ACC112 (cell line): Measurements from ENCODE around the gene SERPINE2.

ENCODE experiments used
- H2AFZ ChIP-seq: fragments of 200-600 bp; sonication (generic); one replicate; pipeline ENCODE4 v1.6.0; 2017; ENCODE audit warnings: antibody characterized with exemption, low read length; ENCODE audit not compliant: unreplicated experiment
- H3K27ac ChIP-seq: fragments of 200-600 bp; sonication (generic); 2 replicates; pipeline ENCODE4 v1.5.1; 2014; ENCODE audit warnings: low read depth, mild to moderate bottlenecking, antibody characterized with exemption, low read length, moderate library complexity
- H3K27me3 ChIP-seq: fragments of 200-600 bp; sonication (generic); 2 replicates; pipeline ENCODE4 v1.6.1; 2014; ENCODE audit warnings: mild to moderate bottlenecking, antibody characterized with exemption, low read length, moderate library complexity, mixed read lengths; ENCODE audit not compliant: insufficient read depth
- H3K36me3 ChIP-seq: fragments of 200-600 bp; sonication (generic); 2 replicates; pipeline ENCODE4 v1.6.1; 2016; ENCODE audit warnings: mild to moderate bottlenecking, antibody characterized with exemption, low read length, moderate library complexity, mixed read lengths; ENCODE audit not compliant: insufficient read depth
- H3K4me1 ChIP-seq: fragments of 200-600 bp; sonication (generic); one replicate; pipeline ENCODE4 v1.6.1; 2016; ENCODE audit warnings: low read length, mixed read lengths; ENCODE audit not compliant: insufficient read depth, unreplicated experiment, control insufficient read depth
- H3K4me3 ChIP-seq: fragments of 200-600 bp; sonication (generic); 2 replicates; pipeline ENCODE4 v1.5.1; 2014; ENCODE audit warnings: mild to moderate bottlenecking, low read depth, low read length
- H3K79me2 ChIP-seq: fragments of 200-600 bp; sonication (generic); one replicate; pipeline ENCODE4 v1.6.0; 2016; ENCODE audit warnings: low read length; ENCODE audit not compliant: control insufficient read depth, unreplicated experiment, insufficient read depth

The SERPINE2 gene

DNA sequence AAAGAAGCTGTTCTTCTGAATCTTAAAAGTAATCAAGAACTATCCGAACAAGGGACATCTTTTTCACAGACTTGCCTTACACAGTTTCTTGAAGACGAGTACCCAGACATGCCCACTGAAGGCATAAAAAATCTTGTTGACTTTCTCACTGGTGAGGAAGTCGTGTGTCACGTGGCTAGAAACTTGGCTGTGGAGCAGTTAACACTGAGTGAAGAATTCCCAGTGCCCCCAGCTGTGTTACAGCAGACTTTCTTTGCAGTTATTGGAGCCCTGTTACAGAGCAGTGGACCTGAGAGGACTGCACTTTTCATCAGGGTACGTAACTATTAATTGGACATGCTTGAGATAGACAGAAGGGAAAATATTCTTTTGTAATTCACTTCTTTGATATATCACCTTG is 79.4 kb downstream of the SERPINE2 start:
- Histone ChIP-seq H3K27ac (no peak overlapping the region), H3K27me3 (no peaks in the 10 kb centered on the region), H3K4me1 (peaks cover 33% of the 10 kb centered on the region), H3K36me3 (0 out of 2 replicates have a peak, but pooled peaks cover 3% of the 10 kb centered on the region), H3K79me2 (peaks cover 60% of the 10 kb centered on the region), H3K4me3 (peak overlapping the region; percentile 89), H2AFZ (no peak overlapping the region)

DNA sequence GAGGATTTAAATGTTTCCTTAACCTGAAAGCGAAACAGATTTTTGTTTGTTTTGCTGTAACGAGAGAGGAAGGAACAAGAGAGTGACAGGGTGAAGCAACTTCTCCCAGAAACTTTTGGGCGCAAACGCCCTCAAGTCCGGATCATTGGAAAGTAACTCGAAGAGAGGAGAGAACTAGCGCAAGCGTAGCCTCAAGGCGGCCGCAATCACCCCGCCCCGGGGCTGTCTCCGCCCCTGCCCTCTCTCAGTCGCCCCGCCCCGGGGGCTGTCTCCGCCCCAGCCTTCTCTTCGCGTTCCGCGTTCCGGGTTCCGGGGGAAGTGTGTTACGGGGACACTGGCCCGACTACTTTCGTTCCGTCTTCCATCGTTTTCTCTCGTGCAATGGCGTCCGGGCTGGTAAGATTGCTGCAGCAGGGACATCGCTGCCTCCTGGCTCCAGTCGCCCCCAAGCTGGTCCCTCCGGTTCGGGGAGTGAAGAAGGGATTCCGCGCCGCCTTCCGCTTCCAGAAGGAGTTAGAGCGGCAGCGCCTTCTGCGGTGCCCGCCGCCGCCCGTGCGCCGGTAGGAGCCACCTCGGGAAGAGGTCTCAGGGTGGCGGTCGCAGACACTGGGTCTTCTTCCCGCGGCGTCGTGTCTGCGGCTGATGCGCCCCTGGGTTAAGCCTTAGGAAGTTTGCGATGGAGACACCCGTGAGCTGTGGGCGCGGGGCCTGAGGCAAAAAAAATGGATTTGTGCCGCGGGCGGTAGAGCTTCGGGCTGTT is 81.8 kb downstream of the SERPINE2 start, which contains the start of gene MRPL44:
MRPL44 (plus strand) TSS at position 372 of the 760 bp plus-strand sequence; CDS start at position 382, 10 bp downstream.
- Histone ChIP-seq H3K27me3 (no peaks in the 10 kb centered on the region), H2AFZ (peak within 1 kb of the TSS; percentile 76), H3K79me2 (peaks cover 50% of the 10 kb centered on the region), H3K36me3 (0 out of 2 replicates have a peak, but pooled peaks cover 3% of the 10 kb centered on the region), H3K27ac (peak within 1 kb of the TSS; percentile 76), H3K4me3 (peak within 1 kb of the TSS; percentile 89), H3K4me1 (peaks cover 44% of the 10 kb centered on the region)

DNA sequence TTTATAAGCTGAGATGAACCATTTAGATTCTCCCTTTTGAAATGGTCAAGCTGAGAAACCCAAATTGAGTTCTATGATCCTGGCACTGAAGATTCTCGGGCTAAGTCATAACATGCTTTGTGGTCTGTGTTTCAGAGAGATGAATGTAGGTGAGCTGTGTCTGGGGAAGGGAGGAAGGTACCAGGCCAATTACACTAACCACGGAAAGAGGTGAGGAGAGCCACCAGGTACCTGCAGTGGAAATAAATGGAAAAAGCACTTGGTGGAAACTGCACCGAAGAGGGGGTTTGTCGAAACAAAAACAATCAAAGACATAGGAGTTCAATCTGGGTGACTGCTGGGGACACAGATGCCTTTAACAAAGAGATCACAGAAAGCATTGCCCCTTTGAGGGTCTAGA is 82.8 kb downstream of the SERPINE2 start:
- peak overlapping the region; percentile 7 for H2AFZ ChIP-seq
- peak overlapping the region; percentile 89 for H3K4me3 ChIP-seq
- no peaks in the 10 kb centered on the region for H3K27me3 ChIP-seq
- H3K36me3 ChIP-seq: 0 out of 2 replicates have a peak, but pooled peaks cover 2% of the 10 kb centered on the region
- peaks cover 43% of the 10 kb centered on the region for H3K4me1 ChIP-seq
- peak overlapping the region; percentile 76 for H3K27ac ChIP-seq
- peaks cover 40% of the 10 kb centered on the region for H3K79me2 ChIP-seq

DNA sequence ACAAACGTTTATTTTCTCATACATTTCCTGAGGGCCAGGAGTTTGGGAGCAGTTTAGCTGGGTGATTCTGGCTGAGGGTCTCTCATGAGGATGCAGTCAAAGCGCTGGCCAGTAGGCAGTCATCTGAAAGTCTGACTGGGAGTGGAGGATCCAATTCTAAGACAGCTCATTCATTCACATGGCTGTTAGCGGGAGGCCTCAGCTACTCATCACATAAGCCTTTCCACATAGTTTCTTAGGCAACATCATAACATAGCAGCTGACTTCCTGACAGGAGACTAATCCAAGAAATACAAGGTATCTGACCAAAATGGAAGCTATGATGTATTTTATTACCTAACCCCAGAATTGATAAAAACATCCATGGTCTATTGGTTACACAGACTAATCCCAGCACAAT is 84.7 kb downstream of the SERPINE2 start:
- H3K27ac ChIP-seq: peak overlapping the region; percentile 47; the same call in 1 of the 2 replicates
- H2AFZ ChIP-seq: peak overlapping the region; percentile 37
- no peaks in the 10 kb centered on the region for H3K27me3 ChIP-seq
- H3K36me3 ChIP-seq: no peaks in the 10 kb centered on the region
- H3K4me3 ChIP-seq: no peak overlapping the region
- H3K4me1 ChIP-seq: peaks cover 27% of the 10 kb centered on the region
- peaks cover 21% of the 10 kb centered on the region for H3K79me2 ChIP-seq

DNA sequence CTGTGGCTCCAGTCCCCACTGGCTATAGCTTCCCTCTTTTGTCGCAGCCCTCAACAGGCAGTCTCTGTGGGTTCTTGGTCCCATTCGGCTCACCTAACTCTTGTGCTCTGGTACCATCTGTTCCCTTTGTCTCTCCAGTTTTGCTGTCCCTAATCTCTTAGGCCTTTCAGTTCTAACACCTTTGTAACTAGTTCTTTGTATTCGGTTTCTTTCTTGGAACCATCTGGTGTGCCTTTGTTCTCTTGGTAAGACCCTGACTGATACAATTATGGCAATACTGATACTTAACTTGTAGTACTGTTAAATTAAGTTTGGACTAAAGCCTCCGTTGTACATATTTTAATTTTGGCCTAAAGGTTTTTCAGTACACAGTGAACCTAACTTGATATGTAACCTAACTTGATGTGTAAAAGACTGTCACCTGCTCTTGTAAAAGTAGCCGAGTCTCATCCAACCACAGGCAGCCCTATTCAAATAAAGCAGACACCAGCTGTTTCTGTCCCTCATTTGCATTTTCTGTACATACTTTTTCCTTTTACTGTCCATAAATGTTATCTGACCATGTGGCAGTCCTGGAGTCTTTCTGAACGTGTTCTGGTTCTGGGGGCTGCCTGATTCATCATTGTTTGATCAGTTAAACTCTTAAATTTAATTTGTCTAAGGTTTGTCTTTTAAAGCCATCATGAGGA is 86.7 kb downstream of the SERPINE2 start:
- Histone ChIP-seq H3K79me2 (peaks cover 1% of the 10 kb centered on the region), H3K4me1 (peaks cover 19% of the 10 kb centered on the region), H3K36me3 (no peaks in the 10 kb centered on the region), H3K4me3 (no peak overlapping the region), H3K27me3 (no peaks in the 10 kb centered on the region), H2AFZ (no peak overlapping the region), H3K27ac (no peak overlapping the region)

DNA sequence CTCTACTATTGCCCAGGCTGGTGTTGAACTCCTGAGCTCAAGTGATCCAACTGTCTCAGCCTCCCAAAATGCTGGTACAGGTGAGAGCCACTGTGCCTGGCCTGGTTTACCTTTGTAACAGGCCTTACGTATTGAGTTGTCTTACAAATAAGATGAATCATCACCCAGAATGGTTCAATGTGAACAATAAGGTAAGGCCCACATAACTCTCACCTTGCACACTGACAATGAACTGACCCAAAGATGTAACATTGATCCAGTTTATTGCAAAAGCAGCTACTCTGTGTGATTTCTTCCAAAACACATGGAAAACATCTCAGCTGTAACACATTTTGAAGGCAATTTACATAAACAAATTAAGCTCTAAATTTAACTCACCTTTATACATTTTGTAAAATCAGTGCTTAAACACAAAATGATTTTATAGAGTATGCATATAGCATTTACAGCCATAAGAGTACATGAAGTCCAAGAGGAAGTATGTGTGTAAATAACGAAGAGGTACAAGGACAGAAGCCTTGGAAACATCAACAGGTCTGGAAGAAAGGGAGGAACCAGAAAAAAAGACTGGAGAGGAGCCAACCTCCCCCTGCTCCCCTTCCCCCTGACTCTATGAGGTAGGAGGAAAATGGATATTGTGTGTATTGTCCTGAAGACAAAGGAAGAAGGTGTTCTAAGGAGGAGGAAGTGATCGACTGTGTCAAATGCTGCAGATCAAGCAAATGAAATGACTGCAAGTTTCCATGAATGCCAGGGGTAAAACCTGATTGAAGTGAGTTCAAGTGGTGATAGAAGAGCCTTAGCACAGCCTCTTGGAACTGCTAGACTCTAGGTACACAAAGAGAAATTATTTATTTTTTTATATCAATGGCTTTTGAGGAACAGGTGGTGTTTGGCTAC is 88.4 kb downstream of the SERPINE2 start:
- no peak overlapping the region for H2AFZ ChIP-seq
- H3K4me1 ChIP-seq: peaks cover 12% of the 10 kb centered on the region

DNA sequence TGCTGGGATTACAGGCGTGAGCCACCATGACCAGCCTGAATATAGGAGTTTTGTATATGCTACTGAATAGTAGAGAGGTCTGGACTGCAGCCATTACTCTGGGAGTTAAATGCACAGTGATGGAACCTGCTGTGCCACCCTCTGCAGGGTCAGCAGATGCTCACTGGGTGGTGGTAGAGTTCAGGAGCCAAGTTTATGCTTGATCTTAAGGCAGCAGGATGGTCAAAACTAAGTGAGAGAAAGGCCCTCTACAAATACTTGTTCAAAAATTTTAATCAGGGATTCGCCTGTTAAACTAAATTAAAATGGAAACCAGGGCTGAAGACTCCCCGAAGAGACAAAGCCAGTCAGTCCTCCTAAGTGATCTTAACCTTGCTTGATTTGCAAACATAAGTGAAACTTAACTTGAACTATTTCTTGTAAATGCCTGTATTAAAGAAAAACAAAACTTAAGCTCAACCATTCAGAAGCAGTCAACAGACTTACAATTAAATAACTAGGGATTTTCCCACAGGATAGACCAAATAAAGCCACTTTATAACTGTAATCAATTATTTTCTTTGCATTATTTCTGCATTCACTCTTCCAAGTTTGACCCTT is 89.7 kb downstream of the SERPINE2 start:
- Histone ChIP-seq H3K27ac (no peak overlapping the region), H3K79me2 (peaks cover 13% of the 10 kb centered on the region), H3K4me3 (no peak overlapping the region), H3K4me1 (peaks cover 7% of the 10 kb centered on the region), H3K36me3 (no peaks in the 10 kb centered on the region), H2AFZ (no peak overlapping the region), H3K27me3 (no peaks in the 10 kb centered on the region)

More for the DNA sequence above, 88.4 kb downstream of the SERPINE2 start:
- H3K36me3 ChIP-seq: no peaks in the 10 kb centered on the region
- H3K79me2 ChIP-seq: peaks cover under 1% of the 10 kb centered on the region
- no peak overlapping the region for H3K27ac ChIP-seq
- no peak overlapping the region for H3K4me3 ChIP-seq
- no peaks in the 10 kb centered on the region for H3K27me3 ChIP-seq

DNA sequence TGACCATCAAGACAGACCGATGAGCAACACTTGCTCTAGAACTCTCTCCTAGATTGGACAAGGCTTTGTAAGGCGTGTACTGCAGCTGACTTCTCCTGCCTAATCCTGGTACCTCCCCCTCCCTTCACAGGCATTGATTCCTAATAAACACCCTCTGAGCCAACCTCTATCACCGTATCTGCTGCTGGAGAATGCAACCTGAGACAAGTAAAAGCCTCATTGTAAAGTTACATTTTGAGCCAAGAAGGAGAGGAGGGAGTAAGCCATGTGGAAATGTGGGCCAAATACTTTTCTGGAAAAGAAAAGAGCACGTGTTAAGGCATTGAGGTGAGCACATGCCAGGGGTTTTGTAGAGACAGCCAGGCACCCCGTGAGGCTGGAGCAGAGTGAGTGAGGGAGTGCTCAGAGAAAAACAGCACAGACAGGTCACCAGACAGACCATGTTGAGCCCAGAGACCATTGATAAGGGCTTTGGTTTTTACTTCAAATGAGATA is 91.3 kb downstream of the SERPINE2 start:
- Histone ChIP-seq H2AFZ (no peak overlapping the region), H3K36me3 (no peaks in the 10 kb centered on the region), H3K27ac (no peak overlapping the region), H3K4me1 (peaks cover 5% of the 10 kb centered on the region), H3K4me3 (no peak overlapping the region), H3K79me2 (peaks cover 27% of the 10 kb centered on the region), H3K27me3 (no peaks in the 10 kb centered on the region)

DNA sequence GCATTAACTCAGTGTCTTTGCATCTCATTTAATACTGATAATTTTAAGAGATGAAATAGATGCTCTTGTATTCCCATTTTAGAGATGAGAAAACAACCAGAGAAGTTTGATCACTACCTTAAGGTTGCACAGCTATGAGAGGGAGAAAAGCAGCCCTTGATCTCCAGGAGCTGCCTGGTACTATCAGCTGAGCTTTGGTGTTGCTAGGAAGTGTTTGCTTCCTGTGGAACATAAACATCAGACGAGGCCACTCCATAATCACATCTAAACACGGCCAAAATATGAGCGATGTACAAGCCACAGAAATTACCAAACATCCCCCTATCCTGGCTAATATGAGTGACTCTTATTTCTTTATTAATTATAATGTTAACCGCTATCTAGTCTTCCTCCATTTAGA is 93.3 kb downstream of the SERPINE2 start:
- Histone ChIP-seq H2AFZ (peak overlapping the region; percentile 87), H3K79me2 (peaks cover 34% of the 10 kb centered on the region), H3K4me1 (peaks cover 12% of the 10 kb centered on the region), H3K36me3 (no peaks in the 10 kb centered on the region), H3K4me3 (peak overlapping the region; percentile 87), H3K27me3 (no peaks in the 10 kb centered on the region), H3K27ac (no peak overlapping the region)
